ENCODE data around the gene JAKMIP3. TPM values are rescaled to one million over a fixed set of nuclear protein-coding genes. Genes with fewer than 3 reads are reported as not detected.

The JAKMIP3 gene
- total RNA-seq, 1 experiment from 2014 or later, result 0.17 TPM

DNA sequence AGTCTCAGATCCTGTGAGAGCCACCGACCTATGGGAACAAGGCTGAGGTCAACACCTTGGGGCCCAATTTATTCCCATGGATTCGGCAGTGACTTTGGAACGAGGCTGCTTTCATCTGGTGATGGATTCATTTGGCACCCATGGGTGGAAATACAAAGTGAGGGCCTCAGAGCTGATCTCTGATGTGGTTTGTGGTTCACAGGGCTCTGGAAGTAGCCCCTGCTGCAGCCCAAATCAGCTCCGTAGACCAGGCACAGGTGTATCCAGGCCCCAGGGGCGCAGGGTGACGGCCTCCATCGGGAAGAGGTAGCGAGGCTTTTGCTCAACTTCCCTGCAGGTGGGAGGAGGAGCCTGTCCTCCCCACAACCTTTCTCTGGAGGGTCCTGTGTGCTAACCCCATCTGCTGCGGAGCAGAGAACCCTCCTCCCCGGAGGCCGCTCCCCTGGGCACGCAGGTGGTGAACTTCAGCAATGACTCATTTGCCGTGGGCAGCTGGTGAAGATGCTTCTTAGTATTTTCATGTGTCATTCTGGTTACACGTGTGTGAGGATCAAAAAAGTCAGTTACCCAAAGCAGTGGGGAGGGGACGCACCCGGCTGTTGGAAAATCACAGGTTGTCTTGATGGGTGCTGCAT is 7.5 kb upstream of the JAKMIP3 start:
- RAD21 ChIA-PET (ENCODE audit: low non-redundant PET in 1 of 2, low total read pairs in 2 of 2, uncharacterized antibody in 2 of 2, unreplicated experiment in 2 of 2), result no interaction called here
- ATAC-seq (no peak), DNase-seq (ENCODE audit: low read depth, low spot score) (no peak)
- Histone ChIP-seq H3K36me3 (ENCODE audit: control insufficient read depth in 1 of 2, insufficient read depth in 2 of 2, low read length in 2 of 2) (no peaks in the 10 kb centered on the region), H3K9me3 (ENCODE audit: control insufficient read depth in 1 of 2, insufficient read depth in 1 of 2, low read depth in 1 of 2, low read length in 2 of 2) (no peaks in the 10 kb centered on the region), H3K27me3 (ENCODE audit: insufficient read depth, low read length) (no peaks in the 10 kb centered on the region), H3K4me3 (replicated peaks in 1 of 2; ENCODE audit: low read depth in 1 of 2, low read length in 2 of 2) (no peak overlapping the region), H3K79me2 (ENCODE audit: insufficient read depth, low read length) (no peaks in the 10 kb centered on the region), H3K27ac (ENCODE audit: low read depth, low read length) (no peak overlapping the region), H2AFZ (ENCODE audit: low read depth, low read length, poor library complexity, severe bottlenecking) (no peak overlapping the region), H3K9me2 (ENCODE audit: insufficient read depth) (no peaks in the 10 kb centered on the region), H3K4me2 (ENCODE audit: low read length) (no peak overlapping the region), H4K20me1 (ENCODE audit: insufficient read depth) (no peaks in the 10 kb centered on the region), H3K9ac (ENCODE audit: low read length) (no peak overlapping the region), H3K4me1 (ENCODE audit: control insufficient read depth in 1 of 2, insufficient read depth in 2 of 2, low read length in 2 of 2) (no peaks in the 10 kb centered on the region)
- intact Hi-C loops (cut with micrococcal nuclease), result no loop called here
- BruUV-seq (replicated peaks), result no TSS peak
- TF ChIP-seq ZFX (IDR thresholded peaks at IDR 0.05), result no peak
- TF ChIP-seq ZNF274 (IDR thresholded peaks at IDR 0.05; ENCODE audit: low read depth, low read length), result no peak
- TF ChIP-seq POLR2AphosphoS5 (IDR thresholded peaks at IDR 0.05; ENCODE audit: low read depth, low read length), result no peak
- TF ChIP-seq, protein P1, sequence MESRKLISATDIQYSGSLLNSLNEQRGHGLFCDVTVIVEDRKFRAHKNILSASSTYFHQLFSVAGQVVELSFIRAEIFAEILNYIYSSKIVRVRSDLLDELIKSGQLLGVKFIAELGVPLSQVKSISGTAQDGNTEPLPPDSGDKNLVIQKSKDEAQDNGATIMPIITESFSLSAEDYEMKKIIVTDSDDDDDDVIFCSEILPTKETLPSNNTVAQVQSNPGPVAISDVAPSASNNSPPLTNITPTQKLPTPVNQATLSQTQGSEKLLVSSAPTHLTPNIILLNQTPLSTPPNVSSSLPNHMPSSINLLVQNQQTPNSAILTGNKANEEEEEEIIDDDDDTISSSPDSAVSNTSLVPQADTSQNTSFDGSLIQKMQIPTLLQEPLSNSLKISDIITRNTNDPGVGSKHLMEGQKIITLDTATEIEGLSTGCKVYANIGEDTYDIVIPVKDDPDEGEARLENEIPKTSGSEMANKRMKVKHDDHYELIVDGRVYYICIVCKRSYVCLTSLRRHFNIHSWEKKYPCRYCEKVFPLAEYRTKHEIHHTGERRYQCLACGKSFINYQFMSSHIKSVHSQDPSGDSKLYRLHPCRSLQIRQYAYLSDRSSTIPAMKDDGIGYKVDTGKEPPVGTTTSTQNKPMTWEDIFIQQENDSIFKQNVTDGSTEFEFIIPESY (IDR thresholded peaks at IDR 0.05; ENCODE audit: extremely low read depth, insufficient replicate concordance, low read length), result no peak
- TF ChIP-seq CEBPB (IDR thresholded peaks at IDR 0.05; ENCODE audit: low read depth), result no peak
- no peak for TF ChIP-seq YY1 (IDR thresholded peaks at IDR 0.05; ENCODE audit: extremely low read depth, insufficient replicate concordance, low read depth, low read length)
- TF ChIP-seq SIN3A (IDR thresholded peaks at IDR 0.05; ENCODE audit: low read depth), result no peak
- no peak for TF ChIP-seq TCF7L2 (IDR thresholded peaks at IDR 0.05; ENCODE audit: borderline replicate concordance, extremely low read depth, insufficient read depth, insufficient read length)
- no peak for TF ChIP-seq JUND (IDR thresholded peaks at IDR 0.05)
- no peak for TF ChIP-seq EZH2 (IDR thresholded peaks at IDR 0.05)
- no peak for TF ChIP-seq MAX (IDR thresholded peaks at IDR 0.05)
- TF ChIP-seq SP1 (IDR thresholded peaks at IDR 0.05; ENCODE audit: low read depth), result no peak
- no peak for TF ChIP-seq EZH2phosphoT487 (IDR thresholded peaks at IDR 0.05; ENCODE audit: borderline replicate concordance)
- TF ChIP-seq EGR1 (IDR thresholded peaks at IDR 0.05; ENCODE audit: low read depth), result no peak
- TF ChIP-seq, protein P2, sequence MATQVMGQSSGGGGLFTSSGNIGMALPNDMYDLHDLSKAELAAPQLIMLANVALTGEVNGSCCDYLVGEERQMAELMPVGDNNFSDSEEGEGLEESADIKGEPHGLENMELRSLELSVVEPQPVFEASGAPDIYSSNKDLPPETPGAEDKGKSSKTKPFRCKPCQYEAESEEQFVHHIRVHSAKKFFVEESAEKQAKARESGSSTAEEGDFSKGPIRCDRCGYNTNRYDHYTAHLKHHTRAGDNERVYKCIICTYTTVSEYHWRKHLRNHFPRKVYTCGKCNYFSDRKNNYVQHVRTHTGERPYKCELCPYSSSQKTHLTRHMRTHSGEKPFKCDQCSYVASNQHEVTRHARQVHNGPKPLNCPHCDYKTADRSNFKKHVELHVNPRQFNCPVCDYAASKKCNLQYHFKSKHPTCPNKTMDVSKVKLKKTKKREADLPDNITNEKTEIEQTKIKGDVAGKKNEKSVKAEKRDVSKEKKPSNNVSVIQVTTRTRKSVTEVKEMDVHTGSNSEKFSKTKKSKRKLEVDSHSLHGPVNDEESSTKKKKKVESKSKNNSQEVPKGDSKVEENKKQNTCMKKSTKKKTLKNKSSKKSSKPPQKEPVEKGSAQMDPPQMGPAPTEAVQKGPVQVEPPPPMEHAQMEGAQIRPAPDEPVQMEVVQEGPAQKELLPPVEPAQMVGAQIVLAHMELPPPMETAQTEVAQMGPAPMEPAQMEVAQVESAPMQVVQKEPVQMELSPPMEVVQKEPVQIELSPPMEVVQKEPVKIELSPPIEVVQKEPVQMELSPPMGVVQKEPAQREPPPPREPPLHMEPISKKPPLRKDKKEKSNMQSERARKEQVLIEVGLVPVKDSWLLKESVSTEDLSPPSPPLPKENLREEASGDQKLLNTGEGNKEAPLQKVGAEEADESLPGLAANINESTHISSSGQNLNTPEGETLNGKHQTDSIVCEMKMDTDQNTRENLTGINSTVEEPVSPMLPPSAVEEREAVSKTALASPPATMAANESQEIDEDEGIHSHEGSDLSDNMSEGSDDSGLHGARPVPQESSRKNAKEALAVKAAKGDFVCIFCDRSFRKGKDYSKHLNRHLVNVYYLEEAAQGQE (IDR thresholded peaks at IDR 0.05; ENCODE audit: low read depth), result no peak
- no peak for TF ChIP-seq ATF3 (IDR thresholded peaks at IDR 0.05)
- no peak for TF ChIP-seq RAD21 (IDR thresholded peaks at IDR 0.05; ENCODE audit: low read depth)
- no peak for TF ChIP-seq FOSL1 (IDR thresholded peaks at IDR 0.05; ENCODE audit: low read depth)
- TF ChIP-seq ELF1 (IDR thresholded peaks at IDR 0.05; ENCODE audit: borderline replicate concordance, low read depth), result no peak
- CTCF ChIA-PET, result no interaction called here
- POLR2A ChIA-PET, result no interaction called here
